Fibroblast of the aortic adventitia (primary cell): ENCODE results near the gene METTL17. TPM values are rescaled to one million over a fixed set of nuclear protein-coding genes. Genes with fewer than 3 reads are reported as not detected.
"Not testable (repeated sequence)": the region's sequence is repeated elsewhere in the genome, so short reads cannot be mapped to it uniquely, and the experiment has no call there.

Experiments
- DNase-seq: peaks from one replicate; pipeline ENCODE4 v3.0.0-alpha.2; 2010; ENCODE audit warnings: low read depth
- H3K4me3 ChIP-seq: 2 replicates; pipeline ENCODE4 v1.5.1; 2011; ENCODE audit warnings: low read depth, mild to moderate bottlenecking, control low read depth, low read length, moderate library complexity
- total RNA-seq: library from RNA; depleted of rRNA; stranded (reverse); fragments of >200 nt; gene quantifications from 2 replicates; pipeline ENCODE4 v1.2.3, GENCODE V29; 2012; ENCODE audit warnings: low replicate concordance
- TF ChIP-seq, protein P1 (sequence below): IDR thresholded peaks from 2 replicates; pipeline ENCODE4 v1.5.1; 2011; ENCODE audit warnings: mild to moderate bottlenecking, low read length, control low read depth, inconsistent platforms; ENCODE audit not compliant: insufficient read depth

The METTL17 gene
- total RNA-seq, 1 donor, result 44.2 TPM

DNA sequence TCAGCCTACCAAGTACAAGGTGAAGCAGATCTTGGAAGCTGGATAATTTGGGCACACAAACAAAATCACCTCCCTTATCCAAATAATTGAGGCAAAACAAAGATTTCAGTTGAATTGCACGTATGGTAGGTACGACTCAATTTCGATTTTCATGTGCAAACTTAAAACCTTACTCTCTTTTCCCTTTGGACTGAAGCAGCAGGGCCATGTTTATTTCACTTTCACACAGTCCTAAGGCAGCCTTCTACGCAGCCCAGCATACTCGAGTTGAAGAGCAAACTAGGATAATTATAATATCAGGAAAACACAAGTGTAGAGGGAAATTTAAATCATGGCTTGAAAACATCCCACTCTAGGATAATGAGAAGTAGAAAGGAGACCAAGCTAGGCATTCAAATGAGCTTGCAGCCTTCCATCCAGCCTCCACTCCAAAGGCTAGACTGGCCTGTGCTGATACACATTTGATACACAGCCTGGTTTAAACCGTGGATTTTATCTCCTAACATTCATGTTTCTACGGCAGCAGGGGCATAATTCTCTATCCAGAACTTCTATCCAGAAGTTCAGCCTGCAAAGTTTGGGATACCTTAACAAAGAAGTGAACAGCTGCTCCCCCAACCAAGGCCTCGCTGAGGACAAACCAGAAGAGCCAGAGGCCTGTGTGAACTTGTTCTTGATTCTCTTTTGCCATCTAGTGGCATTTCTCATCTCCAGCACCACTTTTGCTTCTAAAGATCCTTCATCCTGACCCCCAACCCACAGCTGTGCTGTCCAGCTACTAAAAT lies 50.0 kb downstream of the METTL17 start:
- TF ChIP-seq, protein P1, sequence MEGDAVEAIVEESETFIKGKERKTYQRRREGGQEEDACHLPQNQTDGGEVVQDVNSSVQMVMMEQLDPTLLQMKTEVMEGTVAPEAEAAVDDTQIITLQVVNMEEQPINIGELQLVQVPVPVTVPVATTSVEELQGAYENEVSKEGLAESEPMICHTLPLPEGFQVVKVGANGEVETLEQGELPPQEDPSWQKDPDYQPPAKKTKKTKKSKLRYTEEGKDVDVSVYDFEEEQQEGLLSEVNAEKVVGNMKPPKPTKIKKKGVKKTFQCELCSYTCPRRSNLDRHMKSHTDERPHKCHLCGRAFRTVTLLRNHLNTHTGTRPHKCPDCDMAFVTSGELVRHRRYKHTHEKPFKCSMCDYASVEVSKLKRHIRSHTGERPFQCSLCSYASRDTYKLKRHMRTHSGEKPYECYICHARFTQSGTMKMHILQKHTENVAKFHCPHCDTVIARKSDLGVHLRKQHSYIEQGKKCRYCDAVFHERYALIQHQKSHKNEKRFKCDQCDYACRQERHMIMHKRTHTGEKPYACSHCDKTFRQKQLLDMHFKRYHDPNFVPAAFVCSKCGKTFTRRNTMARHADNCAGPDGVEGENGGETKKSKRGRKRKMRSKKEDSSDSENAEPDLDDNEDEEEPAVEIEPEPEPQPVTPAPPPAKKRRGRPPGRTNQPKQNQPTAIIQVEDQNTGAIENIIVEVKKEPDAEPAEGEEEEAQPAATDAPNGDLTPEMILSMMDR, result peak; percentile 70
- no peak overlapping the region for H3K4me3 ChIP-seq
- DNase-seq, result peak; percentile 84

DNA sequence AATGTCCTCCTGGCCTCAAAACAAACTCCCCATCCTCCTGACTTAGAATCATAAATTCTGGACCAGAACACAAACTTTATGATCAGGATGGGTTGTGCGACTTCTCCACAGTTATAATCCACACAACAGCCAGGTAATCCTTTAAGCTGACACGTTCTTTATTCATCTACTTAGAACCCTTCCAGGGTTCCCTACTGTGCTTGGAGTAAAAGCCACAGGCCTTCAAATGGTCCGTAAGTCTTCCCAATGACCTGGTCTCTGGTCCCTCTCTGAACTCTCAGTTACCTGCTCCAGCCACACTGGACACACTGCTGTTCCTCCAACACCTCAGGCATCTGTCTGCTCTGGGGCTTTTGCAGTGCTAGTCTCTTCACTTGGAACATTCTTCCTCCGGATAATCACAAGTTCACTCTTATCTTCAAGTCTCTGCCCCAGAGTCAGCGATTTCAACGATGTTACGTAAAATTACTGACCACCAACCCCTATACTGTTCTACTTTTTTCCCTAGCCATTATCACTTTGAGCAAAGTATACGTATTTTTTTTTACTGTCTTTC lies 50.7 kb downstream of the METTL17 start:
- no peak for DNase-seq
- TF ChIP-seq, protein P1, result no peak
- H3K4me3 ChIP-seq, result no peak overlapping the region

DNA sequence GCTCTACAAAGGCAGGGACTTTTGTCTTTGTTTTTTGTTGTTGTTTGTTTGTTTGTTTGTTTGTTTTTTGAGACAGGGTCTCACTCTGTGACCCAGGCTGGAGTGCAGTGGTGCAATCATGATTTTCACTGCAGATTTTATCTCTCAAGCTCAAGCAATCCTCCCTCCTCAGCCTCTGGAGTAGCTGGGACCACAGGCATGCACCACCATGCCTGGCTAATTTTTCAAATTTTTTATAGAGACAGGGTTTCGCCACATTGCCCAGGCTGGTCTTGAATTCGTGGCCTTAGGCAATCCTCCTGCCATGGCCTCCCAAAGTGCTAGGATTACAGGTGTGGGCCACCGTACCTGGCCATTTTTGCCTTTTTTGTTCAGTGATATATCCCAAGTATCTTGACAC lies 51.2 kb downstream of the METTL17 start:
- not testable (repeated sequence) for DNase-seq

DNA sequence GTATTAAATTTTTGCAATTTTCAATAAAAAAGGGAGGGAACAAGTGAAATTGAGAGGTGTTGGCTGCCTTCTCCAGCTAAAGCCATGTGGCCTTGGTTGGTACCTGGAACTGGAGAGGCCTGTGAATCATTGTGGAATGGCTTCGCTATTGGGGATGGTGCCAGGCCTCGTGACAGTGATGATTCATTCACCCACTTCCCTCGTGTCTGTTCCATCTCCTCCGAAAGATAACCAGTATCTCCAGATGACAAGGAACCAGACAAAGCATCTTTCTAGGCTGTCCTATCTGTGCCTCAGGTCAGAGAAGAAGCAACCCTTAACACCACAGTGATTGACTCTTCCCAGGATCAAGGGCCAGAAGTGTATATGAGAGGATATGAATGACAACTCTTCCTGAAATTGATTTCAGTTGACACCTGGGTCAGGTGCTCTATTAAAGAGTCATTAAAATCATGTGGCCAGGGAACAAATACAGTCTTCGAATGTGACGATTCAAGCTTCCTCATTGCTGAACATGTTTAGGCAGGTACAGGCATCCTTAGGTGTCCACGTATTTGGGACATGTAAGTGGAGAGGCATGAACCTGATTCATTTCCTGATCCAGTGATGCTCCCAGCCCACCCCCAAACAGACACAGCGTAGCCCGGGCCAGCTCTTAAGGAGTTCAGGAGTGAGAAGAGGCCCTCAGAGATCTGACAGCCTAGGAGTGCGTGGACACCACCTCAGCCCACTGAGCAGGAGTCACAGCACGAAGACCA lies 52.1 kb downstream of the METTL17 start, which contains the start of gene RNASE7:
Gene RNASE7 (plus strand): TSS at position 687 of the 758 bp plus-strand sequence. CDS start 631 bp downstream, outside the sequence.
- TF ChIP-seq, protein P1, result no peak
- DNase-seq, result peak; percentile 53
- no peak within 1 kb of the TSS for H3K4me3 ChIP-seq

More for the DNA sequence above, 51.2 kb downstream of the METTL17 start:
- H3K4me3 ChIP-seq, result not testable (repeated sequence)

DNA sequence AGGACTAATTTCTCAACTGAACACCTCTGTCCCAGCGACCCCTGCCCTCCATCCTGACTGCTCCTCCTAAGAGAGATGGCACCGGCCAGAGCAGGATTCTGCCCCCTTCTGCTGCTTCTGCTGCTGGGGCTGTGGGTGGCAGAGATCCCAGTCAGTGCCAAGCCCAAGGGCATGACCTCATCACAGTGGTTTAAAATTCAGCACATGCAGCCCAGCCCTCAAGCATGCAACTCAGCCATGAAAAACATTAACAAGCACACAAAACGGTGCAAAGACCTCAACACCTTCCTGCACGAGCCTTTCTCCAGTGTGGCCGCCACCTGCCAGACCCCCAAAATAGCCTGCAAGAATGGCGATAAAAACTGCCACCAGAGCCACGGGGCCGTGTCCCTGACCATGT lies 53.1 kb downstream of the METTL17 start:
- no peak for DNase-seq
- H3K4me3 ChIP-seq, result no peak overlapping the region
- TF ChIP-seq, protein P1, result no peak

DNA sequence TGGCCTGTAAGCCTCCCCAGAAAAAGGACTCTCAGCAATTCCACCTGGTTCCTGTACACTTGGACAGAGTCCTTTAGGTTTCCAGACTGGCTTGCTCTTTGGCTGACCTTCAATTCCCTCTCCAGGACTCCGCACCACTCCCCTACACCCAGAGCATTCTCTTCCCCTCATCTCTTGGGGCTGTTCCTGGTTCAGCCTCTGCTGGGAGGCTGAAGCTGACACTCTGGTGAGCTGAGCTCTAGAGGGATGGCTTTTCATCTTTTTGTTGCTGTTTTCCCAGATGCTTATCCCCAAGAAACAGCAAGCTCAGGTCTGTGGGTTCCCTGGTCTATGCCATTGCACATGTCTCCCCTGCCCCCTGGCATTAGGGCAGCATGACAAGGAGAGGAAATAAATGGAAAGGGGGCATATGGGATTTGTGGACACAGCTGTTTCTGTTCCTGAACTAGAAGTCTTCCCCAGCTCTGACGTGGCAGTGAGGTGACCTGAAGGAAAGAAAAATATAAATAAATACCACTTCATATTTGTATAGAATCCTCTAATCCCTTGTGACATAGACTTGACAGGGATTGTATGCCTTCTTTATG lies 53.7 kb downstream of the METTL17 start:
- TF ChIP-seq, protein P1, result no peak
- no peak for DNase-seq
- no peak overlapping the region for H3K4me3 ChIP-seq
